ENCODE measurements around the gene M1AP.
A peak's percentile ranks its signal among the peaks of the same experiment; 100 is the strongest.

M1AP gene

GRCh38 chr2:74602586-74603281, 45.4 kb downstream of the M1AP start:
- no peak overlapping the region for H3K4me3 ChIP-seq (ENCODE audit: control insufficient read depth, low read depth, low read length)
- TF ChIP-seq CTCF (conservative IDR thresholded peaks at IDR 0.05; ENCODE audit: control insufficient read depth, insufficient read depth, low read depth, low read length), result no peak
- peak; percentile 75 for DNase-seq (ENCODE audit: low read depth)

GRCh38 chr2:74599676-74600075, 48.5 kb downstream of the M1AP start:
- DNase-seq (ENCODE audit: low read depth), result no peak
- TF ChIP-seq CTCF (conservative IDR thresholded peaks at IDR 0.05; ENCODE audit: control insufficient read depth, insufficient read depth, low read depth, low read length), result no peak
- no peak overlapping the region for H3K4me3 ChIP-seq (ENCODE audit: control insufficient read depth, low read depth, low read length)

- TF ChIP-seq CTCF (conservative IDR thresholded peaks at IDR 0.05; ENCODE audit: control insufficient read depth, insufficient read depth, low read depth, low read length), result no peak
- DNase-seq (ENCODE audit: low read depth), result peak; percentile 36
These were observed 50.7 kb downstream of the M1AP start for GRCh38 chr2:74597410-74597809.

GRCh38 chr2:74596584-74596983, 51.5 kb downstream of the M1AP start:
- no peak overlapping the region for H3K4me3 ChIP-seq (ENCODE audit: control insufficient read depth, low read depth, low read length)
- no peak for TF ChIP-seq CTCF (conservative IDR thresholded peaks at IDR 0.05; ENCODE audit: control insufficient read depth, insufficient read depth, low read depth, low read length)
- DNase-seq (ENCODE audit: low read depth), result no peak

More at GRCh38 chr2:74597410-74597809, 50.7 kb downstream of the M1AP start:
- H3K4me3 ChIP-seq (ENCODE audit: control insufficient read depth, low read depth, low read length), result no peak overlapping the region

GRCh38 chr2:74593826-74594772, 54.0 kb downstream of the M1AP start:
- DNase-seq (ENCODE audit: low read depth), result peak; percentile 58
- TF ChIP-seq CTCF (conservative IDR thresholded peaks at IDR 0.05; ENCODE audit: control insufficient read depth, insufficient read depth, low read depth, low read length), result no peak
- H3K4me3 ChIP-seq (ENCODE audit: control insufficient read depth, low read depth, low read length), result no peak overlapping the region

GRCh38 chr2:74588664-74589063, 59.5 kb downstream of the M1AP start:
- no peak for DNase-seq (ENCODE audit: low read depth)
- no peak for TF ChIP-seq CTCF (conservative IDR thresholded peaks at IDR 0.05; ENCODE audit: control insufficient read depth, insufficient read depth, low read depth, low read length)
- no peak overlapping the region for H3K4me3 ChIP-seq (ENCODE audit: control insufficient read depth, low read depth, low read length)
